B cell (primary cell): Measurements from ENCODE around the gene N4BP2.

Source experiments
- CTCF ChIP-seq: fragments of 200-600 bp; IDR thresholded peaks from one replicate; pipeline ENCODE4 v1.8.0; 2022; ENCODE audit warnings: antibody characterized with exemption, mild to moderate bottlenecking
- EZH2 ChIP-seq: IDR thresholded peaks from 2 replicates; pipeline ENCODE4 v1.6.1; 2012; ENCODE audit warnings: borderline replicate concordance, low read depth, mild to moderate bottlenecking, moderate library complexity, low read length; ENCODE audit not compliant: insufficient read depth, poor library complexity, severe bottlenecking

GRCh38 chr4:40178672-40179071 is 122.0 kb downstream of the N4BP2 start:
- TF ChIP-seq CTCF, result no peak
- no peak for TF ChIP-seq EZH2
